Hepatocyte (in vitro differentiated cells): Measurements from ENCODE around the gene CYFIP1. TPM values are rescaled to one million over a fixed set of nuclear protein-coding genes. Genes with fewer than 3 reads are reported as not detected.

Experiments used
- DNase-seq: peaks from one replicate; pipeline ENCODE4 v3.0.0-alpha.2; 2016; ENCODE audit warnings: low spot score
- H2AFZ ChIP-seq: fragments of 200-600 bp; sonication (generic); 2 replicates; pipeline ENCODE4 v1.6.0; 2016; ENCODE audit warnings: antibody characterized with exemption, mild to moderate bottlenecking
- H3K27ac ChIP-seq: fragments of 200-600 bp; sonication (generic); 2 replicates; pipeline ENCODE4 v1.5.1; 2016; ENCODE audit warnings: mild to moderate bottlenecking
- H3K27me3 ChIP-seq: fragments of 200-600 bp; sonication (generic); 2 replicates; pipeline ENCODE4 v1.6.1; 2016
- H3K36me3 ChIP-seq: fragments of 200-600 bp; sonication (generic); replicated peaks from 2 replicates; pipeline ENCODE4 v1.5.1; 2016; ENCODE audit warnings: low read depth; ENCODE audit not compliant: insufficient read depth
- H3K4me1 ChIP-seq: fragments of 200-600 bp; sonication (generic); 2 replicates; pipeline ENCODE4 v1.5.1; 2016; ENCODE audit warnings: mild to moderate bottlenecking, moderate library complexity; ENCODE audit not compliant: insufficient read depth
- H3K4me2 ChIP-seq: fragments of 200-600 bp; sonication (generic); 2 replicates; pipeline ENCODE4 v1.6.0; 2016
- H3K4me3 ChIP-seq: fragments of 200-600 bp; sonication (generic); 2 replicates; pipeline ENCODE4 v1.5.1; 2016; ENCODE audit warnings: mild to moderate bottlenecking
- H3K79me2 ChIP-seq: fragments of 200-600 bp; sonication (generic); 2 replicates; pipeline ENCODE4 v1.6.0; 2017; ENCODE audit warnings: mild to moderate bottlenecking
- H3K9me2 ChIP-seq: fragments of 200-600 bp; sonication (generic); replicated peaks from 2 replicates; pipeline ENCODE4 v1.6.0; 2017; ENCODE audit warnings: mild to moderate bottlenecking; ENCODE audit not compliant: insufficient read depth
- H3K9me3 ChIP-seq: fragments of 200-600 bp; sonication (generic); 2 replicates; pipeline ENCODE4 v1.5.1; 2016; ENCODE audit warnings: low read depth, mild to moderate bottlenecking
- H4K20me1 ChIP-seq: fragments of 200-600 bp; sonication (generic); 2 replicates; pipeline ENCODE4 v1.6.0; 2016; ENCODE audit warnings: mild to moderate bottlenecking; ENCODE audit not compliant: insufficient read depth, poor library complexity, severe bottlenecking
- CTCF ChIP-seq: fragments of 200-600 bp; sonication (generic); IDR thresholded peaks from 2 replicates; pipeline ENCODE4 v1.5.1; 2016; ENCODE audit warnings: antibody characterized with exemption, mild to moderate bottlenecking; ENCODE audit not compliant: poor library complexity
- EZH2 ChIP-seq: fragments of 200-600 bp; sonication (generic); IDR thresholded peaks from 2 replicates; pipeline ENCODE4 v1.6.1; 2016; ENCODE audit warnings: antibody characterized with exemption, mild to moderate bottlenecking, borderline replicate concordance
- EZH2phosphoT487 ChIP-seq: fragments of 200-600 bp; sonication (generic); IDR thresholded peaks from one replicate; pipeline ENCODE4 v1.6.1; 2018; ENCODE audit warnings: antibody characterized with exemption, mild to moderate bottlenecking, low read depth, moderate library complexity; ENCODE audit not compliant: unreplicated experiment, severe bottlenecking
- whole genome bisulfite sequencing: methylation state at CpG from one replicate; pipeline ENCODE4 v1.1.6; 2016; ENCODE audit warnings: low lambda C conversion rate; ENCODE audit errors: missing lambda C conversion rate; 5-methylcytosine and 5-hydroxymethylcytosine counted together
- polyA plus RNA-seq: library from polyadenylated mRNA; unstranded; fragments of >200 nt; fragmentation: Nextera tagmentation; extraction: Ambion mirVana; gene quantifications from 2 replicates; pipeline ENCODE4 v1.2.1, GENCODE V29; 2016
- total RNA-seq: library from RNA; depleted of rRNA; stranded (reverse); fragments of >200 nt; gene quantifications from 2 replicates; pipeline ENCODE4 v1.2.3, GENCODE V29; 2014

Gene CYFIP1
- 83.4 and 92.2 TPM in 2 replicates for total RNA-seq
- polyA plus RNA-seq, result 56.5 and 73.4 TPM in 2 replicates

- H3K36me3 ChIP-seq, result no peaks in the 10 kb centered on the region
These were observed at the start of gene CYFIP1 for GRCh38 chr15:22980189-22981050. TSS of gene CYFIP1 (minus strand) at chr15:22980368. CDS start at chr15:22947285, 33,083 bp downstream.

GRCh38 chr15:23026218-23026617, 46.0 kb upstream of the CYFIP1 start:
- Histone ChIP-seq H3K36me3 (no peaks in the 10 kb centered on the region), H3K4me1 (no peaks in the 10 kb centered on the region), H4K20me1 (no peaks in the 10 kb centered on the region), H3K4me2 (no peak overlapping the region), H3K9me3 (no peaks in the 10 kb centered on the region), H2AFZ (no peak overlapping the region), H3K9me2 (no peaks in the 10 kb centered on the region), H3K27ac (no peak overlapping the region), H3K4me3 (no peak overlapping the region), H3K79me2 (no peaks in the 10 kb centered on the region), H3K27me3 (no peaks in the 10 kb centered on the region)
- no peak for TF ChIP-seq EZH2phosphoT487
- TF ChIP-seq CTCF, result no peak
- no peak for TF ChIP-seq EZH2
- WGBS, result 91% methylated on average over 1 of the region's 1 CpG
- DNase-seq, result no peak

More at GRCh38 chr15:22980189-22981050, at the start of gene CYFIP1:
- Histone ChIP-seq H3K27me3 (no peaks in the 10 kb centered on the region), H3K4me1 (peaks cover 5% of the 10 kb centered on the region), H3K9me3 (no peaks in the 10 kb centered on the region), H3K79me2 (peaks cover 41% of the 10 kb centered on the region), H3K9me2 (no peaks in the 10 kb centered on the region), H3K27ac (peak within 1 kb of the TSS; percentile 96), H3K4me2 (peak within 1 kb of the TSS; percentile 90), H3K4me3 (peak within 1 kb of the TSS; percentile 91), H2AFZ (peak within 1 kb of the TSS; percentile 99), H4K20me1 (peaks cover 37% of the 10 kb centered on the region)
- peak; percentile 94 for DNase-seq
- WGBS, result under 1% methylated on average over 45 of the region's 93 CpGs
- no peak for TF ChIP-seq CTCF
- no peak for TF ChIP-seq EZH2phosphoT487
- TF ChIP-seq EZH2, result no peak

- H4K20me1 ChIP-seq, result no peaks in the 10 kb centered on the region
- 91% methylated on average over 2 of the region's 2 CpGs for WGBS
These were observed 42.0 kb upstream of the CYFIP1 start for GRCh38 chr15:23022156-23022555.

More at GRCh38 chr15:23022156-23022555, 42.0 kb upstream of the CYFIP1 start:
- H3K4me2 ChIP-seq, result no peak overlapping the region
- no peaks in the 10 kb centered on the region for H3K27me3 ChIP-seq
- H3K4me1 ChIP-seq, result no peaks in the 10 kb centered on the region
- H3K4me3 ChIP-seq, result no peak overlapping the region
- H3K9me3 ChIP-seq, result no peaks in the 10 kb centered on the region
- no peaks in the 10 kb centered on the region for H3K79me2 ChIP-seq
- DNase-seq, result no peak
- H3K36me3 ChIP-seq, result no peaks in the 10 kb centered on the region
- H3K27ac ChIP-seq, result no peak overlapping the region
- TF ChIP-seq EZH2phosphoT487, result no peak
- no peak for TF ChIP-seq CTCF
- no peak for TF ChIP-seq EZH2
- H2AFZ ChIP-seq, result no peak overlapping the region
- H3K9me2 ChIP-seq, result no peaks in the 10 kb centered on the region
